HG03196 (cell line): Measurements from ENCODE around the gene UNC5B.

Experiments
- ATAC-seq: cut with Tn5 transposase; IDR thresholded peaks from one replicate; pipeline ENCODE4 v1.9.1; 2021; ENCODE audit not compliant: unreplicated experiment

UNC5B gene

GRCh38 chr10:71314028-71314693 is 101.8 kb downstream of the UNC5B start:
- ATAC-seq, result no peak

- no peak for ATAC-seq
Measured at GRCh38 chr10:71314694-71315225, 102.4 kb downstream of the UNC5B start.

- no peak for ATAC-seq
Measured at GRCh38 chr10:71316056-71316785, 103.9 kb downstream of the UNC5B start.

GRCh38 chr10:71316786-71317160 is 104.4 kb downstream of the UNC5B start:
- ATAC-seq, result no peak

GRCh38 chr10:71317739-71318138 is 105.4 kb downstream of the UNC5B start:
- no peak for ATAC-seq

- peak; percentile 50 for ATAC-seq
Measured at GRCh38 chr10:71319042-71319799, 106.9 kb downstream of the UNC5B start, which contains the start of gene SLC29A3. Gene SLC29A3 (plus strand): TSS chr10:71319259. CDS start chr10:71319310, 51 bp downstream.

- ATAC-seq, result no peak
Measured at GRCh38 chr10:71319800-71320392, 107.5 kb downstream of the UNC5B start.

- ATAC-seq, result no peak
Measured at GRCh38 chr10:71320592-71320991, 108.2 kb downstream of the UNC5B start.

GRCh38 chr10:71321386-71321785 is 109.0 kb downstream of the UNC5B start:
- ATAC-seq, result no peak

- ATAC-seq, result no peak
Measured at GRCh38 chr10:71323407-71323806, 111.0 kb downstream of the UNC5B start.

GRCh38 chr10:71324743-71325142 is 112.4 kb downstream of the UNC5B start:
- no peak for ATAC-seq

- no peak for ATAC-seq
Measured at GRCh38 chr10:71325267-71325666, 112.9 kb downstream of the UNC5B start.

GRCh38 chr10:71326464-71326881 is 114.1 kb downstream of the UNC5B start:
- ATAC-seq, result no peak

GRCh38 chr10:71330789-71331404 is 118.5 kb downstream of the UNC5B start:
- ATAC-seq, result no peak

- no peak for ATAC-seq
Measured at GRCh38 chr10:71331736-71332135, 119.4 kb downstream of the UNC5B start.

- no peak for ATAC-seq
Measured at GRCh38 chr10:71332466-71332865, 120.1 kb downstream of the UNC5B start.

GRCh38 chr10:71333129-71333887 is 120.9 kb downstream of the UNC5B start:
- no peak for ATAC-seq

GRCh38 chr10:71334221-71334791 is 121.9 kb downstream of the UNC5B start:
- no peak for ATAC-seq

- no peak for ATAC-seq
Measured at GRCh38 chr10:71335173-71335708, 122.9 kb downstream of the UNC5B start.
